Measurements from ENCODE around the gene LYRM4.

GRCh38 chr6:5082487-5083306 is 178.1 kb downstream of the LYRM4 start:
- no peak for TF ChIP-seq POLR2A (IDR thresholded peaks at IDR 0.05; ENCODE audit: low read length)
- TF ChIP-seq GATA1 (IDR thresholded peaks at IDR 0.05; ENCODE audit: low read depth, low read length): no peak

Measured in erythroblast (primary cell).